ENCODE results near the gene SDK1.
"Not testable (repeated sequence)": the region's sequence is repeated elsewhere in the genome, so short reads cannot be mapped to it uniquely, and the experiment has no call there.

The SDK1 gene

GRCh38 chr7:4068286-4068685, 767.2 kb downstream of the SDK1 start:
- no peak for DNase-seq

DNA sequence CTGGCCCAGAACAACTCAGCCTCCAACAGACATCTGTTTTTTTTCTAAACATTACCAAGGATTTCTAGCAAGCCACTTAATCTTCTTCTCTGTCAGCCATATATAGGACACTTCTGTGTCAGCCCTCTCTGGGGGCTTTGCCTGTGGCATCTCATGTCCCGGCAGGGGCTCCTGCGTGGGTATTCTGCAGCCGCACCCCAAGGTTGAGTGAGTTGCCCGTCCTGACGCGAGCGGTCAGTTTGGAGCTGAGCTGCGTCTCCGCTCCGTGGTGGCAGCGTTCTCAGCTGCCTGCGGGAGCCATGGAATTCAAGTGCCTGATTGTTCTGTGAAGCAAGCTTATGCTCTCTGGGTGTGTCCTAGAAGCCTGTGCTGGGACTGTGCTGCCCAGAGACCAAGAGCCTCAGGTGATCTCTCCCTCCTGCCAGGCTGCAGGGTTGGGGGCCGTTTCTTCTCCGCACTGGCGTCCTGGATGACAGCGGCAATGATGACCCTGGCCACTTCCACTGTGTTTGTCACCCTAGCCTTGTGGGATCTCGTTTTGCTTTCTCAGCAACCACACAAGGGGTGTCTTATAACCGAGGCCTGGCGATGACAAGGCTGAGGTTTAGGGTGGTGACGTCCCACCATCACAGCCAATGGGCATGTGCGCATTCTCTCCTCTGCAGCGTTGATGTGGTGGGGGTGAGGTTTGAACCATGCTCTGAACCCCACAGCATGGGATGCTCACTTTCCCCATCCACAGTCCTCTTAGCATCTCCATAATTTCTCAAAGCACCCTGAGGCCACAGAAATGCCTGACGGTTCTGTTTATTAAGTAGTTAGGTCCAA, 768.4 kb downstream of the SDK1 start:
- DNase-seq: no peak

DNA sequence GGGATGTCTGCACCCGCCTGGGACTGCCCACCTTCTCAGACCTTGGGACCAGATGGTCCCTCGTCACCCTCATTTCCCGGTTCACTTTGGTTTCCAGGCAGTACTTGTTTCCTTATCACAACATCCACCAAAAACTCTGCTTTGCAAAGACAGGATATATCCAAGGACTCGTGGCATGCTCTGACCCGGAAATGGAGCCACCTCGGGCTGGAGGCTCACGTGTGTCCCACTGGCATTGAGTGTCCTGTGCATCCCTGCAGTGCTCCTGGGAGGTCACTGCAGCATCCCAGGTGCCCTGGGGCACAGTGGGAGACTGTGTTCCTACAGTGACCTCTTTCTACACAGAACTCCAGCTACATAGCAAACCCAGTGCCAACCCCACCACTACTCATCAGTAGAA, 769.2 kb downstream of the SDK1 start:
- DNase-seq: no peak

DNA sequence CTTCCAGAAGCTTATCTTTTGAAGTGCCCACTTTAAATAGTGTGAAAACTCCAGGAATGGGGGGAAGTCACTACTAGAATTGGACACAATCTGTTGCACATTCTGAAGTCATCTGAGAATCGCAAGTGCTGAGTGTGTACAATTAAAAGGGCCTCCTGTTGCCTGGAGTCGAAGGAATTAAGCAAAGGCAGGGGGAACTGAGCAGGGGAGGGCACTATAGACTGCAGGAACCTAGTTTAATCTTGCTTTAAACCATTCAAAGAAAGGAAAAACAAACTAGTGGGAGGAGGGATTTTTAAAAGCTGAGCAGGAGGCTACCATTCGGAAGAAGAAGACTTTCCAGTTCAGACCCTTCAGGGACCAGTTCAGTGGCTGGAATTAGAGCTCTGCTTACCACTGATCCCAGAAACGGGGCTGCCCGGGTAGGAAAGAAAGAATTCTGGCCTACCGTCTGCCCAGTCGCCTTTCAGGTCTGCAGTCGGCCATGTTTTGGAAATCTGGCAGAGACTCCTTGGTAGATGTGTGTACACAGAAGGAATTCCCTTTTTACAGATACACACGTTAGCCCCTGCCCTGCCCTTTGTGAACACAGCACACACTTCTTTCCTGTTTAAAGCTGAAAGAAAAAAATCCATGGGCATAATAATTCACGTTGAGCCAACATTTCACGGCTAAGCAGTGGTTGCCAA, 770.5 kb downstream of the SDK1 start:
- no peak for DNase-seq

DNA sequence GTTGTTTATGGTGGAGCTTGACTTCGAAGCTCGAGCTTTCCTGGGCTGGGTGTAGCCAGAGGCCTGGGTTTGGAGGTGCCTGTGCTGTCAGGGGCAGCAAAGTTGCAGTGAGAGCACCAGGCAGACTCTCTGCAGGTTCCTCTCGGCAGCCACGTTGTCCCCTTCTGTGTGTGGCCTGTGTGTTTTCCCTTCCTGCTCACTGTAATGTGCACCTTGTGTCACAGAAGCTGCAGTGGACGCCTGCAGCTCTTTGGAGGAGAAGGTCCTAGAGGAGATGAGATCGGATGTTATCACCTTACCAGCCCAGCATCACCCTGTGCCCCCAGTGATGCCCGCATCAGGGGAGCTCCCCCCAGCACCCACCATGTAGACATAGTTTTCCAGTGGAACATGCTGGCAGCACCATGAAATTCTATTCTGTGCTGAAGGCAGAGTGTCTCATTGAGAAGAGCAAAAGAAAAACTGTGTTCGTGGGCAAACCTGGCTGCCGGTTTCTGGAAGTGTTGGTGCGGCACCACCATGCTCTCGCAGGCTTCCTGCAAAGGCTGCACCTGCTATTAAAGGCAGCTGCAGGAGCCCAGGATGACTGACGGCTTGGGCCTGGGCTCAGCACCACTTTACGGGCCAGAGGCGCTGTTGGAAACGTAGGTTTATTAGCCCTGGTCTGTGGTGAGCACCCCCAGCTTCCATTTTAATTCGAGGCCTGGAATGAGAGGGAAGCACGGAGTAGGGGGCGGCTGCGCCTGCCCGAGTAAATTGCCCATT, 771.3 kb downstream of the SDK1 start:
- no peak for DNase-seq

DNA sequence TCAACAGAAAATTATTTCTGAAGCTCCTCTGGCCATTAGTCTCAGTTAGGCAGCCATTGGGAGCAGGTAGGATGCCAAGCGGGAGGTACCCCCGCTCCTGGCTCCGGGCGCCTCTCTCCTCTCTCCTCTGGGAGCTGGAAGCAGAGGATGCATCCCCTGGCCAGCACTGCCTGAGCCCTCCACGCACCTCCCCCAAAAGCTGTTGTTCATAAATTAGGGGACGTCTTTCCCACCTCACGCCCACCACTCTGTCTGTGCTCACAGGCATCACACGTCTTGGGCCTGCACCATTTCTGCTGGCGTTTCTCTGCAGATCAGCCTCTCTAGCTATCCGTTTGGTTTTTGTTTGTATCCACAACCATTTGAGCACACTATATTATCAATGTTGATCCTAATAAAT, 772.0 kb downstream of the SDK1 start:
- DNase-seq: no peak

DNA sequence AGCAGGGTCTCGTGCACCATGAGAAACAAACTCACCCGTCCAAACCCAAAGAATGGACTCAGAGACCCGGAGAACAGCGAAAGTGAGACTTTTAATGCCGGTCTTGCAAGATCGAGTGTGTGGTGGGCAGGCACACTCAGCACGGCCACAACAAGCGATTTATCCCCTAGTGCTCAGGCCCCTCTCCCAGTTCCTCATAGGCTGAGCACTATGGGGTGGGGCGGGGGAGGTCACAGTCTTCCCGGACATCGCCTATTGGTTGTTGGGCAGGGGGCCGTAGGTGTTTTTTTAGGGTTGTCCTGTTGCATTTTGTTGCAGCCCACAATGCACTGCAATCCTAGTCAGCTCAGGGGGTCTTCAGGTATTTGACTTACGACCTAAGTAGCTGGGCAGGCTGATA, 772.7 kb downstream of the SDK1 start:
- no peak for DNase-seq

DNA sequence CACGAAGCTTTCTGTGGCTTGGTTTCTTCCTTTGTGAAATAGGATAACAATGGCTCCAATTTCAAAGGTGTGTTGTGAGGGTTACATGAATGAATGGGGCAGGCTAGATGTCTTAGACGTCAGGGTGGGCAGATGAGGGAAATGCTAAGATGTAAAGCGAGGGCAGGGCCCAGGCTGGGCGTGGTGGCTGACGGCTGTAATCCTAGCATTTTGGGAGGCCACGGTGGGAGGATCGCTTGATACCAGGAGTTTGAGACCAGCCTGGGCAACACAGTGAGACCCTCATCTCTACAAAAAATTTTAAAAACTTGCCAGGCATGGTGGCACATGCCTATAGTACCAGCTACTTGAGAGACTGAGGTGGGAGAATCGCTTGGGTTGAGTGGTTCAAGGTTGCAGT, 773.4 kb downstream of the SDK1 start:
- DNase-seq: no peak

DNA sequence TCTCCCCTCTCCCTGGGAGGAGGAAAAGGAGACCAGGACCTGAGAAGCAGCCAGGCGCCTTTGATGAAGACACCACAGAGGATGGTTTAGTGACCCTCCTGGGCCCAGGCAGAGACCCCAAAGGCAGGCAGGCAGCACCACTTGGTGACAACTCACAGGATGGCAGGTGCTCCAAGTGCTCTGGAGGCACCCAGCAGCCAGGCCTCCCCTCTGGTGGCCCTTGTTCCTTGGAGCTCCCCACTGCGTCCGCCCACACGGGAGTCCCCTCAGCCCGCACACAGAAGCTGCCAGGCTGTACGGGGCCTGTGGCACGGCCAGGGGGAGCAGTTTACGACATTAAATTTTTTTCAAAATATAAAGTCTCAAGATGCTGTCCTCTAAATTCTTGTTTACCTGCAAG, 773.9 kb downstream of the SDK1 start:
- DNase-seq: no peak

GRCh38 chr7:4076701-4077294, 775.7 kb downstream of the SDK1 start:
- DNase-seq: no peak

DNA sequence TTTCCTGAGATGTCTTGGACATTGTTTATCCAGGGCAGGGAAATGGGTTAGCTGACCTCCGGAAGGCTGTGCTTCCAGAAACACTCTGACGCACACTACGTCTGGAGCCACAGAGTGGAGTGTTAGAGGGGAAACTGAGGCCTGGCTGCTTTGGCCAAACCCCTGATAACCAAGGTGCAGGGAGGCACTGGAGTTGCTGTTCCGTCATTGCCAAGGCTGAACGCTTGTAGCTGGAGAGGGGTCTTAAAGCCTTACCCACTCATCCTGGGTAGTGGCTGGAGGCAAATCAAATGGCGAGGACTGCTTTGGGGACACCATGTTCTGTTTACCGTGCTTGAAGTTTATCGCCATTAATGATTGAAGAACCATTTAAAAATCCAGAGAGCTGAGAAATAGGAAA, 776.9 kb downstream of the SDK1 start:
- DNase-seq: no peak

- DNase-seq: no peak
These were observed 777.5 kb downstream of the SDK1 start for GRCh38 chr7:4078580-4078979.

GRCh38 chr7:4079366-4079765, 778.3 kb downstream of the SDK1 start:
- no peak for DNase-seq

DNA sequence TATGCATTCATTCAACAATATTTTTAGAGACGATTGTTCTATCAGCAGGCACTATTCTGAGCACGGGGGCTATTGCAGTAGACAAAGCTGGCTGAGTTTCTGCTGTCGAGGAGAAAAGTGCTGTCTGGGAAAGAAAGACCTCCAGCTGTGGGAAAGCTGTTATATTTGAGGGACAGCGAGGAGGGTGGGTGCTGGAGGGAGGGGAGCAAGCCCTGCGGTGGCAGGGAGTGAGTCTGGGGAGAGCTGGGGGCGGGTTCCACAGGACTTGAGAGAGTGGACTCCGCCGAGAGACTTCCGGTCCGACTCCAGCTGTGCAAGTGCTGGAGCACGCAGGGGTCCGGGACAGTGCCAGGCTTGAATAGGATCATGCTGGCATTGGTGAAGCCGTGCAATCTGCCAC, 778.9 kb downstream of the SDK1 start:
- no peak for DNase-seq

DNA sequence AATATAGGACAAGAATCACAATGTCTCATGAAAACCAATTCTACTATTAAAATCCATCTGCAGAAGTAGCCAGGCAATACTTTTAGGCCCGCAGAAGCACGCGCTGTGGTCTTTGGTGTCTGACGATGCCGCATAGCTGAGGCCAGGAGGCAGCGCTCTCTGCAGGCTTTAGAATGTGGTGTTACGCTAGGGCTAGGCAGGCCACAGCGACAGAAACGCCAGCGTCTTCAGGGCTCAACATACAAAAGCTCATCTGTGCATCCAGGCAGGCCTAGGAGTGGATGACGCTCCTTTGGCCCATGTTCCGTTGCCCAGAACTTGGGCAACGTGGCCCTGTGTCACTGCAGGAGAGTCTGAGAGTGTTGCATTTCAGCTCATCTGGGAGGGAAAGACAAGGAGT, 779.9 kb downstream of the SDK1 start:
- no peak for DNase-seq

- DNase-seq: no peak
These were observed 782.5 kb downstream of the SDK1 start for GRCh38 chr7:4083513-4083912.

- no peak for DNase-seq
These were observed 783.2 kb downstream of the SDK1 start for GRCh38 chr7:4084271-4084670.

DNA sequence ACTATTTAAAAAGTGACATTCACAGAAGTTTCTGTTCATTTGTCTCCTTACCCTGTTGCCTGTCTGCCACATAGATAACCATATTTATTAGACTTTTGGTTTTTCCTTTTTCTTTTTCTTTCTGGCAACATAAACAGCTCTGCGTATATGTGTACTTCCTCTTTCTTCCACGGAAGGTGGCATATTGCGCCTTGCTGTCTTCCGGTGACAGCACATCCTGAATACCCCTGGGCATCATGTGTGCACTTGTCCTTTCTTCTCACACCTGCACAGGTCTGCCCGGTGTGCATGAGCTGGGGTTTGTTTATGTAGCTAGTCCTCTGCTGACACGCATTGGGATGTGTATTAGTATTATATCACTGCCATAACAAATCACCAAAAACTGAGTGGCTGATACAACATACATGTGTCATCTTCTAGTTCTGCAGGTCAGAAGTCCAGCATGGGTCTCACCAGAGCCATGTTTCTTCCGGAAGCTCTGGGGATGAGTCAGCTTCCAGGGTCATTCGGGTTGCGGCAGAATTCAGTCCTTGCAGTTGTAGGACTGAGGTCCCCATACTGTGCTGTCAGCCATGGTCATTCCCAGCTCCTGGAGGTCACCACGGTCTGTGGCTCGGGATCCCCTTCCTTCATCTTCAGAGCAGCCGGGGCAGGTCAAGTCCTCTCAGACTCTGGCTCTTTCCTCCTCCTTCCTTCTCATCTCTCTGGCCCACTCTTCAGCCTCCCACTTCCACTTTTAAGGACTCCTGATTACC, 785.1 kb downstream of the SDK1 start:
- DNase-seq: no peak

- no peak for DNase-seq
These were observed 785.7 kb downstream of the SDK1 start for GRCh38 chr7:4086723-4087122.

DNA sequence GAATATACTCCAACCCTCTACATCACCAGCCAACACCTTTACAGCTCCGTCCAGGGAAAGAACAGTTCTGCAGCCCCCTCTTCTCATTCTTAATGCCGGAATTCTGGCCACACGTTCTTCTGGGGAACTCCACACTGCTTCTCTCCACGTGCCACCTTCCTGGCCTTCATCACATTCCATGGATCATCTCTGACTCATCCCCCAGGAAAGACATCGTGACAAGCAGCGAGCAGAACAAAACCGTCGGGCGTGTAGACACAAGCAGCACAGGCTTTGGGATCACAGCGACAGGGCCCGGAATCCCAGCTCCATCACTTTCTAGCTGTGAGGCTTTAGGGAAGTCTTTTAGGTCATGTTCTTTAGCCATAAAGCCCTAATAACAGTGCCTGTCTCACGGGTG, 790.7 kb downstream of the SDK1 start:
- no peak for DNase-seq

GRCh38 chr7:4093035-4093434, 792.0 kb downstream of the SDK1 start:
- no peak for DNase-seq

GRCh38 chr7:4093483-4093882, 792.4 kb downstream of the SDK1 start:
- no peak for DNase-seq

DNA sequence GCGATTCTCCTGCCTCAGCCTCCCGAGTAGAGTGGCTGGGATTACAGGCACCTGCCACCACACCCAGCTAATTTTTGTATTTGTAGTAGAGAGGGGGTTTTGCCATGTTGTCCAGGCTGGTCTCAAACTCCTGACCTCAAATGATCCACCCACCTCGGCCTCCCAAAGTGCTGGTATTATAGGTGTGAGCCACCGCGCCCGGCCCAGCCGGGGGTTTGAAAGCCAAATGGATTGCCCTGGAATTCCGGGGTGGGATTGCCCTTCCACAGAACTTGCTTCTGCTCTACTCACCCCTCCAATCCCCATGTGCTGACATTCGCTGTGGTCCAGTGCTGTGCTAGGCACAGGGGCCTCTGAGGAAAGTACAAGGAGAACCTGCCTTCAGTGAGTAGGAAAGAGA, 793.1 kb downstream of the SDK1 start:
- not testable (repeated sequence) for DNase-seq

All from 8988T (cell line).